ENCODE results near the gene DCBLD1. TPM values are rescaled to one million over a fixed set of nuclear protein-coding genes. Genes with fewer than 3 reads are reported as not detected.
"Not testable (repeated sequence)": the region's sequence is repeated elsewhere in the genome, so short reads cannot be mapped to it uniquely, and the experiment has no call there.

DCBLD1 gene
- total RNA-seq, 1 donor from 2014 or later: 7.5 TPM

DNA sequence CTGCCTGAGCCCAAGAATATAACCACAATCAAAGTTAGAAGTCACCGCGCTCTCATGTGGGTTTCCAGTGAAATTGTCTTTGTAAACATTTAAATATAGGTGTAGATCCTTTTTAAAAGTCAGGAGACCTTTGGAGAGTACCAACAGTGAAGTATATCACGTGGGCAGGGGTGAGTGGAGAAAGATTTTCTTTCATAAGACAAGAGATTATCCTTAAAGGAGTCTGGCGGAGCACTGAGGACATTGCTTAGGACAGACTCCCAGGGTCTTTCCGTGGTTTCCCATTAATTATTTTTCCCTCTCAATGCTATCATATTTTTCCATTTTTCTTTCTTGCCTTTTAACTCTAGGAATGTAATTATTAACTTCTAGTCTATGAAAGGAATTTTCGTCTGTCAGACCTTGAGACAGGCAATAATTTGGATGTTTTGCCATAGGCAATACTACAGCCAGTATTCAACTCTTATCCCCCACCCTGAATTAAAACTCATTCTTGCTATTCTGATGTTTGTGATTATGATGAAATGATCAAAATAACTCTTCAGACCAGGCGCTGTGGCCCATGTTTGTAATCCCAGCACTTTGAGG, 31.4 kb downstream of the DCBLD1 start:
- H3K27me3 Mint-ChIP-seq (ENCODE audit: insufficient read depth, low read depth): peaks cover 2% of the 10 kb centered on the region
- H3K36me3 Mint-ChIP-seq: peaks cover 2% of the 10 kb centered on the region
- TF ChIP-seq EZH2phosphoT487 (IDR thresholded peaks at IDR 0.05) (no peak), CTCF (IDR thresholded peaks at IDR 0.05) (no peak), EZH2 (IDR thresholded peaks at IDR 0.05) (no peak)
- Histone ChIP-seq H4K20me1 (ENCODE audit: low read depth) (no peaks in the 10 kb centered on the region), H3K4me3 (no peak overlapping the region), H3K4me1 (peaks cover 12% of the 10 kb centered on the region), H3K27ac (no peak overlapping the region), H3F3A (ENCODE audit: low read depth) (peaks cover 6% of the 10 kb centered on the region), H3K79me2 (ENCODE audit: low read depth) (no peaks in the 10 kb centered on the region), H2AFZ (replicated peaks) (no peak overlapping the region), H3K9me3 (ENCODE audit: low read depth) (no peaks in the 10 kb centered on the region), H3K27me3 (no peaks in the 10 kb centered on the region), H3K36me3 (no peaks in the 10 kb centered on the region), H3K4me2 (peak overlapping the region; percentile 40), H3K9ac (no peak overlapping the region)
- no peak for DNase-seq (ENCODE audit: low spot score)
- H3K27ac Mint-ChIP-seq: no peak overlapping the region
- peaks cover 9% of the 10 kb centered on the region for H3K4me1 Mint-ChIP-seq
- H3K4me3 Mint-ChIP-seq: no peak overlapping the region
- no peaks in the 10 kb centered on the region for H3K9me3 Mint-ChIP-seq

GRCh38 chr6:117514655-117515054, 32.2 kb downstream of the DCBLD1 start:
- Histone ChIP-seq H3K9ac (no peak overlapping the region), H4K20me1 (ENCODE audit: low read depth) (no peaks in the 10 kb centered on the region), H3K36me3 (no peaks in the 10 kb centered on the region), H3K4me2 (no peak overlapping the region), H3F3A (ENCODE audit: low read depth) (peaks cover 6% of the 10 kb centered on the region), H3K27ac (no peak overlapping the region), H2AFZ (replicated peaks) (no peak overlapping the region), H3K4me3 (no peak overlapping the region), H3K4me1 (peaks cover 12% of the 10 kb centered on the region), H3K9me3 (ENCODE audit: low read depth) (no peaks in the 10 kb centered on the region), H3K27me3 (no peaks in the 10 kb centered on the region), H3K79me2 (ENCODE audit: low read depth) (no peaks in the 10 kb centered on the region)
- H3K27ac Mint-ChIP-seq: no peak overlapping the region
- no peaks in the 10 kb centered on the region for H3K9me3 Mint-ChIP-seq
- H3K4me1 Mint-ChIP-seq: peaks cover 9% of the 10 kb centered on the region
- no peak for DNase-seq (ENCODE audit: low spot score)
- TF ChIP-seq EZH2 (IDR thresholded peaks at IDR 0.05): no peak
- TF ChIP-seq CTCF (IDR thresholded peaks at IDR 0.05): no peak
- peaks cover 2% of the 10 kb centered on the region for H3K36me3 Mint-ChIP-seq
- peaks cover 2% of the 10 kb centered on the region for H3K27me3 Mint-ChIP-seq (ENCODE audit: insufficient read depth, low read depth)
- H3K4me3 Mint-ChIP-seq: no peak overlapping the region

DNA sequence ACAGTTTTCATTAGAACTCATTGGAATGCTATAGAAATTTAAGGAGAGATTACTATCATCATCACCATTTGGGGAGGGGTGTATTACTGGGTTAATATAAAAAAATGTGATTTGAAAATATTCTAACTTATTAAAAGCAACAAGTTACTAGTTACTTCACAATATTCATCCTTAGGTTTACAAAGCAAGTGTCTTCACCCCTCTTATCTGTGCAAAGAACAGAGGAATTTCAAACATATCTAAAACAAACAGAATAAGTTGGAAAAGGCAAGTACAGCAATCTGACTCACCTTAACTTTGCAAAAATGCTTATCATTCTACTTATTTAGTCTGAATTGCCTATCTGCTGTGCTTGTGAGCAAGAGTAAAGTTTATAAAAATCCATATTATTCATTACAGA, 32.9 kb downstream of the DCBLD1 start:
- Mint-ChIP-seq H3K27ac (no peak overlapping the region), H3K4me1 (peaks cover 9% of the 10 kb centered on the region), H3K36me3 (peaks cover 2% of the 10 kb centered on the region), H3K9me3 (no peaks in the 10 kb centered on the region), H3K27me3 (ENCODE audit: insufficient read depth, low read depth) (peaks cover 2% of the 10 kb centered on the region), H3K4me3 (no peak overlapping the region)
- Histone ChIP-seq H3K4me2 (no peak overlapping the region), H3K4me3 (no peak overlapping the region), H2AFZ (replicated peaks) (no peak overlapping the region), H3K4me1 (peaks cover 12% of the 10 kb centered on the region), H3K9ac (no peak overlapping the region), H3K79me2 (ENCODE audit: low read depth) (no peaks in the 10 kb centered on the region), H3K27me3 (no peaks in the 10 kb centered on the region), H4K20me1 (ENCODE audit: low read depth) (no peaks in the 10 kb centered on the region), H3K36me3 (no peaks in the 10 kb centered on the region), H3K9me3 (ENCODE audit: low read depth) (no peaks in the 10 kb centered on the region), H3K27ac (no peak overlapping the region), H3F3A (ENCODE audit: low read depth) (peaks cover 6% of the 10 kb centered on the region)
- DNase-seq (ENCODE audit: low spot score): no peak
- TF ChIP-seq EZH2 (IDR thresholded peaks at IDR 0.05): no peak
- TF ChIP-seq EZH2phosphoT487 (IDR thresholded peaks at IDR 0.05): no peak

- not testable (repeated sequence) for H3K4me3 ChIP-seq; H3K4me1 Mint-ChIP-seq; H3K9ac ChIP-seq; H3F3A ChIP-seq (ENCODE audit: low read depth); H3K27ac Mint-ChIP-seq; H3K79me2 ChIP-seq (ENCODE audit: low read depth); H3K4me3 Mint-ChIP-seq; H2AFZ ChIP-seq (replicated peaks); H4K20me1 ChIP-seq (ENCODE audit: low read depth); H3K27ac ChIP-seq; DNase-seq (ENCODE audit: low spot score); H3K27me3 Mint-ChIP-seq (ENCODE audit: insufficient read depth, low read depth); H3K9me3 ChIP-seq (ENCODE audit: low read depth); H3K4me1 ChIP-seq; H3K27me3 ChIP-seq; H3K4me2 ChIP-seq; H3K36me3 Mint-ChIP-seq; H3K36me3 ChIP-seq; H3K9me3 Mint-ChIP-seq
Observed at GRCh38 chr6:117517995-117518394, 35.5 kb downstream of the DCBLD1 start.

Data from neural progenitor cell (in vitro differentiated cells).